ENCODE data around the gene KCTD10. TPM values are rescaled to one million over a fixed set of nuclear protein-coding genes. Genes with fewer than 3 reads are reported as not detected.
"Not testable (repeated sequence)": the region's sequence is repeated elsewhere in the genome, so short reads cannot be mapped to it uniquely, and the experiment has no call there.

Gene KCTD10
- total RNA-seq, 1 experiment from 2014 or later: 45.9 TPM

- Histone ChIP-seq H2AFZ (no peak overlapping the region), H3K36me3 (ENCODE audit: low read depth) (no peaks in the 10 kb centered on the region), H3K9me3 (ENCODE audit: insufficient read depth, low read depth) (no peaks in the 10 kb centered on the region), H3K27me3 (ENCODE audit: insufficient read depth, low read depth) (peaks cover 22% of the 10 kb centered on the region), H3F3A (ENCODE audit: insufficient read depth, low read depth) (no peaks in the 10 kb centered on the region), H3K79me2 (ENCODE audit: low read depth) (no peaks in the 10 kb centered on the region), H3K4me2 (no peak overlapping the region), H3K4me3 (no peak overlapping the region), H3K4me1 (replicated peaks; ENCODE audit: insufficient read depth) (no peaks in the 10 kb centered on the region), H3K27ac (no peak overlapping the region), H4K20me1 (ENCODE audit: insufficient read depth) (no peaks in the 10 kb centered on the region), H3K9me2 (ENCODE audit: insufficient read depth) (no peaks in the 10 kb centered on the region)
- intact Hi-C loops (cut with micrococcal nuclease; ENCODE audit: unreplicated experiment): no loop called here
- POLR2A ChIA-PET (ENCODE audit: unreplicated experiment): no interaction called here
- no TSS peak for BruUV-seq (replicated peaks)
- no peak for DNase-seq
- CTCF ChIA-PET: no interaction called here
- TF ChIP-seq CTCF (conservative IDR thresholded peaks at IDR 0.05): no peak
- no peak for TF ChIP-seq EZH2 (IDR thresholded peaks at IDR 0.05; ENCODE audit: low read depth)
These were observed 55.6 kb downstream of the KCTD10 start for GRCh38 chr12:109421355-109422087.

- POLR2A ChIA-PET (ENCODE audit: unreplicated experiment): no interaction called here
- intact Hi-C loops (cut with micrococcal nuclease; ENCODE audit: unreplicated experiment): no loop called here
These were observed 58.1 kb downstream of the KCTD10 start for GRCh38 chr12:109418848-109419480.

GRCh38 chr12:109406147-109406546, 71.0 kb downstream of the KCTD10 start:
- H4K20me1 ChIP-seq (ENCODE audit: insufficient read depth); CTCF ChIA-PET; H2AFZ ChIP-seq; BruUV-seq (replicated peaks); H3K9me3 ChIP-seq (ENCODE audit: insufficient read depth, low read depth); H3K27ac ChIP-seq; H3F3A ChIP-seq (ENCODE audit: insufficient read depth, low read depth); intact Hi-C loops (cut with micrococcal nuclease; ENCODE audit: unreplicated experiment); POLR2A ChIA-PET (ENCODE audit: unreplicated experiment); H3K9me2 ChIP-seq (ENCODE audit: insufficient read depth); H3K79me2 ChIP-seq (ENCODE audit: low read depth); DNase-seq; H3K4me2 ChIP-seq; H3K4me3 ChIP-seq; H3K4me1 ChIP-seq (replicated peaks; ENCODE audit: insufficient read depth); H3K36me3 ChIP-seq (ENCODE audit: low read depth): not testable (repeated sequence)
- H3K27me3 ChIP-seq (ENCODE audit: insufficient read depth, low read depth): peaks cover 31% of the 10 kb centered on the region

More at GRCh38 chr12:109418848-109419480, 58.1 kb downstream of the KCTD10 start:
- H3F3A ChIP-seq (ENCODE audit: insufficient read depth, low read depth): no peaks in the 10 kb centered on the region
- no peak overlapping the region for H3K27ac ChIP-seq
- H3K4me2 ChIP-seq: no peak overlapping the region
- no peak overlapping the region for H3K4me3 ChIP-seq
- no peaks in the 10 kb centered on the region for H3K4me1 ChIP-seq (replicated peaks; ENCODE audit: insufficient read depth)
- H3K36me3 ChIP-seq (ENCODE audit: low read depth): no peaks in the 10 kb centered on the region
- TF ChIP-seq EZH2 (IDR thresholded peaks at IDR 0.05; ENCODE audit: low read depth) (no peak), CTCF (conservative IDR thresholded peaks at IDR 0.05) (no peak)
- no peaks in the 10 kb centered on the region for H4K20me1 ChIP-seq (ENCODE audit: insufficient read depth)
- H3K9me3 ChIP-seq (ENCODE audit: insufficient read depth, low read depth): no peaks in the 10 kb centered on the region
- H2AFZ ChIP-seq: no peak overlapping the region
- H3K79me2 ChIP-seq (ENCODE audit: low read depth): no peaks in the 10 kb centered on the region
- CTCF ChIA-PET: no interaction called here
- H3K27me3 ChIP-seq (ENCODE audit: insufficient read depth, low read depth): peaks cover 8% of the 10 kb centered on the region; the same call in 1 of the 2 replicates
- BruUV-seq (replicated peaks): no TSS peak
- no peaks in the 10 kb centered on the region for H3K9me2 ChIP-seq (ENCODE audit: insufficient read depth)
- no peak for DNase-seq

- H3K79me2 ChIP-seq (ENCODE audit: low read depth); H3K4me1 ChIP-seq (replicated peaks; ENCODE audit: insufficient read depth); H3K9me3 ChIP-seq (ENCODE audit: insufficient read depth, low read depth); H2AFZ ChIP-seq; H4K20me1 ChIP-seq (ENCODE audit: insufficient read depth); H3K9me2 ChIP-seq (ENCODE audit: insufficient read depth); H3K36me3 ChIP-seq (ENCODE audit: low read depth); H3K27ac ChIP-seq; CTCF ChIA-PET; H3K4me3 ChIP-seq; H3F3A ChIP-seq (ENCODE audit: insufficient read depth, low read depth); POLR2A ChIA-PET (ENCODE audit: unreplicated experiment); DNase-seq; intact Hi-C loops (cut with micrococcal nuclease; ENCODE audit: unreplicated experiment); H3K4me2 ChIP-seq; BruUV-seq (replicated peaks): not testable (repeated sequence)
- H3K27me3 ChIP-seq (ENCODE audit: insufficient read depth, low read depth): peaks cover 42% of the 10 kb centered on the region
These were observed 72.3 kb downstream of the KCTD10 start for GRCh38 chr12:109404841-109405240.

Other genes with a start within 250 kb of the KCTD10 start
- gene FOXN4, start 168.0 kb downstream of the KCTD10 start, total RNA-seq (2021): not detected in 2 replicates
- gene MYO1H, start 129.4 kb downstream of the KCTD10 start, total RNA-seq (2021): not detected in 2 replicates
- gene UBE3B, start 334 bp upstream of the KCTD10 start, total RNA-seq (2021): 45.4 and 48.0 TPM in 2 replicates
- 52.8 and 84.3 TPM in 2 replicates for gene MMAB, start 96.2 kb upstream of the KCTD10 start, total RNA-seq (2021)
- gene MVK, start 96.5 kb upstream of the KCTD10 start, total RNA-seq (2021): 35.6 and 50.8 TPM in 2 replicates
- 2.3 and 3.1 TPM in 2 replicates for gene FAM222A, start 236.5 kb upstream of the KCTD10 start, total RNA-seq (2021)

Measured in PC-9 (cell line).